H1 (cell line): ENCODE data around the gene SPRYD3.

ENCODE experiments used
- EP300 ChIP-seq, 2 experiments: IDR thresholded peaks; 1 replicate in 1 of 2; 2 replicates in 1 of 2; pipeline ENCODE4 v1.6.1; 2011 to 2012; ENCODE audit warnings: low read depth in 2 of 2, low read length in 2 of 2, mild to moderate bottlenecking in 2 of 2, borderline replicate concordance in 1 of 2, inconsistent platforms in 1 of 2, moderate library complexity in 1 of 2
- JUND ChIP-seq: IDR thresholded peaks from 2 replicates; pipeline ENCODE4 v1.6.1; 2011; ENCODE audit warnings: mild to moderate bottlenecking, improper control_type of control experiment, low read length
- POLR2A ChIP-seq, 2 experiments: IDR thresholded peaks; 1 replicate in 1 of 2; 2 replicates in 1 of 2; pipeline ENCODE4 v1.6.1; 2011; ENCODE audit warnings: low read depth in 2 of 2, low read length in 2 of 2, mild to moderate bottlenecking in 2 of 2; ENCODE audit errors: control extremely low read depth in 1 of 2
- POU5F1 ChIP-seq: IDR thresholded peaks from 2 replicates; pipeline ENCODE4 v1.6.1; 2011; ENCODE audit warnings: low read depth, mild to moderate bottlenecking, low read length, moderate library complexity
- SIN3A ChIP-seq, 2 experiments: IDR thresholded peaks in 1 of 2; conservative IDR thresholded peaks in 1 of 2; 2 replicates each; pipeline ENCODE4 v1.6.1; 2011 to 2012; ENCODE audit warnings: low read length in 2 of 2, improper control_type of control experiment in 1 of 2, low read depth in 1 of 2, mild to moderate bottlenecking in 1 of 2
- TAF1 ChIP-seq: IDR thresholded peaks from 2 replicates; pipeline ENCODE4 v1.6.1; 2011; ENCODE audit warnings: mild to moderate bottlenecking, low read depth, low read length
- ZNF274 ChIP-seq: IDR thresholded peaks from 2 replicates; pipeline ENCODE4 v1.7.0; 2012; ENCODE audit warnings: low read length, borderline replicate concordance; ENCODE audit errors: extremely low read depth
- TF ChIP-seq, protein P1 (sequence below), 3 experiments: IDR thresholded peaks; 1 replicate in 2 of 3; 2 replicates in 1 of 3; pipeline versions ENCODE4 v1.5.1 to v1.6.1; 2011; ENCODE audit warnings: low read length in 3 of 3, mild to moderate bottlenecking in 3 of 3, inconsistent platforms in 2 of 3, low read depth in 1 of 3, moderate library complexity in 1 of 3; ENCODE audit not compliant: insufficient read depth in 1 of 3; ENCODE audit errors: control extremely low read depth in 1 of 3
- TF ChIP-seq, protein P2 (sequence below): IDR thresholded peaks from 2 replicates; pipeline ENCODE4 v1.6.1; 2011; ENCODE audit warnings: low read depth, mild to moderate bottlenecking, low read length; ENCODE audit not compliant: insufficient read depth

DNA sequence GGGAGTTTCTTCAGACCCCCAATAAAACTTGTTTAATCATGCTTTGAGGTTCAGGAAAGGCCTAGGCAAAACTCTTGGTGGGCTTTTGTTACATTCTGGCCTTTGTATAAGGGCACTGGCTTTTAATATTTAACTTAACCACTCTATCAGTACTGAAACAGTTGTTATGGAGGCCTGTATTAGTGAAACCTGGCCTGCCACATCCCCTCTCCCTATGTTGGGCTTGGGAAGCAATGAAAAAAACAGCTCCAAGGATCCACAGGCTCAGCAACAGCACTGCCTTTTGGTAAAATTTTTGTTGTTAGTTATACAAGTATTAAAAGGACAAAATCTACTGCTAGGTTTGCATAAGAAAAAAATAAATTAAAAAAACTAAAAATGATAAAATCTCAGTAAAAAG is 34.8 kb upstream of the SPRYD3 start:
- TF ChIP-seq, protein P1, sequence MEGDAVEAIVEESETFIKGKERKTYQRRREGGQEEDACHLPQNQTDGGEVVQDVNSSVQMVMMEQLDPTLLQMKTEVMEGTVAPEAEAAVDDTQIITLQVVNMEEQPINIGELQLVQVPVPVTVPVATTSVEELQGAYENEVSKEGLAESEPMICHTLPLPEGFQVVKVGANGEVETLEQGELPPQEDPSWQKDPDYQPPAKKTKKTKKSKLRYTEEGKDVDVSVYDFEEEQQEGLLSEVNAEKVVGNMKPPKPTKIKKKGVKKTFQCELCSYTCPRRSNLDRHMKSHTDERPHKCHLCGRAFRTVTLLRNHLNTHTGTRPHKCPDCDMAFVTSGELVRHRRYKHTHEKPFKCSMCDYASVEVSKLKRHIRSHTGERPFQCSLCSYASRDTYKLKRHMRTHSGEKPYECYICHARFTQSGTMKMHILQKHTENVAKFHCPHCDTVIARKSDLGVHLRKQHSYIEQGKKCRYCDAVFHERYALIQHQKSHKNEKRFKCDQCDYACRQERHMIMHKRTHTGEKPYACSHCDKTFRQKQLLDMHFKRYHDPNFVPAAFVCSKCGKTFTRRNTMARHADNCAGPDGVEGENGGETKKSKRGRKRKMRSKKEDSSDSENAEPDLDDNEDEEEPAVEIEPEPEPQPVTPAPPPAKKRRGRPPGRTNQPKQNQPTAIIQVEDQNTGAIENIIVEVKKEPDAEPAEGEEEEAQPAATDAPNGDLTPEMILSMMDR (IDR thresholded peaks at IDR 0.05; ENCODE audit: control extremely low read depth in 1 of 3, insufficient read depth in 1 of 3, low read depth in 1 of 3, low read length in 3 of 3) = no peak
- TF ChIP-seq EP300 (IDR thresholded peaks at IDR 0.05; ENCODE audit: borderline replicate concordance in 1 of 2, low read depth in 2 of 2, low read length in 2 of 2) (no peak), POLR2A (IDR thresholded peaks at IDR 0.05; ENCODE audit: control extremely low read depth in 1 of 2, low read depth in 2 of 2, low read length in 2 of 2) (no peak), POU5F1 (no peak), JUND (no peak), SIN3A (conservative IDR thresholded peaks at IDR 0.05 in 1 of 2, IDR thresholded peaks at IDR 0.05 in 1 of 2; ENCODE audit: low read depth in 1 of 2, low read length in 2 of 2) (no peak), ZNF274 (no peak), TAF1 (no peak)
- TF ChIP-seq, protein P2, sequence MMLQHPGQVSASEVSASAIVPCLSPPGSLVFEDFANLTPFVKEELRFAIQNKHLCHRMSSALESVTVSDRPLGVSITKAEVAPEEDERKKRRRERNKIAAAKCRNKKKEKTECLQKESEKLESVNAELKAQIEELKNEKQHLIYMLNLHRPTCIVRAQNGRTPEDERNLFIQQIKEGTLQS = no peak
